Measurements from ENCODE around the gene OPCML. TPM values are rescaled to one million over a fixed set of nuclear protein-coding genes. Genes with fewer than 3 reads are reported as not detected.

The OPCML gene
- total RNA-seq, 1 donor from 2014 or later = 1.7 TPM

GRCh38 chr11:132962041-132962440 lies 570.3 kb downstream of the OPCML start:
- TF ChIP-seq, protein P1, sequence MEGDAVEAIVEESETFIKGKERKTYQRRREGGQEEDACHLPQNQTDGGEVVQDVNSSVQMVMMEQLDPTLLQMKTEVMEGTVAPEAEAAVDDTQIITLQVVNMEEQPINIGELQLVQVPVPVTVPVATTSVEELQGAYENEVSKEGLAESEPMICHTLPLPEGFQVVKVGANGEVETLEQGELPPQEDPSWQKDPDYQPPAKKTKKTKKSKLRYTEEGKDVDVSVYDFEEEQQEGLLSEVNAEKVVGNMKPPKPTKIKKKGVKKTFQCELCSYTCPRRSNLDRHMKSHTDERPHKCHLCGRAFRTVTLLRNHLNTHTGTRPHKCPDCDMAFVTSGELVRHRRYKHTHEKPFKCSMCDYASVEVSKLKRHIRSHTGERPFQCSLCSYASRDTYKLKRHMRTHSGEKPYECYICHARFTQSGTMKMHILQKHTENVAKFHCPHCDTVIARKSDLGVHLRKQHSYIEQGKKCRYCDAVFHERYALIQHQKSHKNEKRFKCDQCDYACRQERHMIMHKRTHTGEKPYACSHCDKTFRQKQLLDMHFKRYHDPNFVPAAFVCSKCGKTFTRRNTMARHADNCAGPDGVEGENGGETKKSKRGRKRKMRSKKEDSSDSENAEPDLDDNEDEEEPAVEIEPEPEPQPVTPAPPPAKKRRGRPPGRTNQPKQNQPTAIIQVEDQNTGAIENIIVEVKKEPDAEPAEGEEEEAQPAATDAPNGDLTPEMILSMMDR (IDR thresholded peaks at IDR 0.05; ENCODE audit: unreplicated experiment) = no peak
- peaks cover 7% of the 10 kb centered on the region for H3K4me1 Mint-ChIP-seq (ENCODE audit: low read depth)
- no peak for DNase-seq (ENCODE audit: low spot score, unreplicated experiment)
- no peak overlapping the region for H3K4me3 Mint-ChIP-seq (ENCODE audit: low read depth)
- H3K9me3 Mint-ChIP-seq (ENCODE audit: low read depth) = no peaks in the 10 kb centered on the region
- no peak overlapping the region for H3K27ac Mint-ChIP-seq
- H3K27me3 Mint-ChIP-seq = peaks cover 75% of the 10 kb centered on the region
- no peaks in the 10 kb centered on the region for H3K36me3 Mint-ChIP-seq (ENCODE audit: insufficient read depth)

- Mint-ChIP-seq H3K9me3 (ENCODE audit: low read depth) (no peaks in the 10 kb centered on the region), H3K27me3 (peaks cover 78% of the 10 kb centered on the region), H3K4me3 (ENCODE audit: low read depth) (no peak overlapping the region), H3K27ac (no peak overlapping the region), H3K36me3 (ENCODE audit: insufficient read depth) (no peaks in the 10 kb centered on the region), H3K4me1 (ENCODE audit: low read depth) (peaks cover 7% of the 10 kb centered on the region)
- no peak for DNase-seq (ENCODE audit: low spot score, unreplicated experiment)
- TF ChIP-seq, protein P1 (IDR thresholded peaks at IDR 0.05; ENCODE audit: unreplicated experiment) = no peak
Measured at GRCh38 chr11:132961453-132961852, 570.8 kb downstream of the OPCML start.

DNA sequence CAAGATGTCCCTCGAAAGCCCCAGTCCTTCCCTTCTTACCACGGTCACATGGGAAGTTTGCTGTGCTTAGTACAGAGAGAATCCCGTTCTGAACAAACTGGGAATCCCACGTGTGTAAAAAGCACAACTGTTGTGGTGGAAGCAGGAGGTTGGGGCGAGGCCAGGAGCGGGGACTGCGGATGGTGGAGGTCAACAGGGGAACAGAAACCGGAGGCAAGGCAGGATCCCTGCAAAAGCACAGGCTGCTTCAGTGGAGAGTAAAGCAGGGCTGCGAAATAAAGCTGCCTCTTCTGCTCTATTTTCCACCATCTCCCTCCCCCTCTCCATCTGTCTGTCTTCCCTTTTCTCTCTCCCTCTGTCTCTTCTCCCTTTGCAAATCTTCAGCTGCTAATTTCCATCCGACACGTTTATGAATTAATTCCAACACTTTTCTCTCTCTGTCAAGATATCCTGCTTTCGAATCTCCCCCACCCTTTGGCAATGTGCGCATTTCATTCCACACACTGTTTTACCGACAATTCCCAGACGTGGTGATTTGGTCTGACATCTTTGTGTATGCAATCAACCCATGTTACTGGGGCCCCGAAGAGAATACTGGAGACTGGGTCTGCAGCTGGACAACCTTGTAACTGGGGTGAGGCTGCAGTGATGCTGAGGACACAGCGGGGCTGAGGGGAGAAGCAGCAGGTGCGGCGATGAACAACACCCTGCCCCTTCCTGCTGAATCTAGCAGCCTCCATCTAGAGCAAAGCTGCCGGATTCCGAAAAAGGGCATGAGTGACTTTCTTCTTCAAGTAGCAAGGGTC lies 571.8 kb downstream of the OPCML start:
- Mint-ChIP-seq H3K4me1 (ENCODE audit: low read depth) (peaks cover 7% of the 10 kb centered on the region), H3K27ac (no peak overlapping the region), H3K4me3 (ENCODE audit: low read depth) (no peak overlapping the region), H3K36me3 (ENCODE audit: insufficient read depth) (no peaks in the 10 kb centered on the region), H3K27me3 (peaks cover 80% of the 10 kb centered on the region), H3K9me3 (ENCODE audit: low read depth) (no peaks in the 10 kb centered on the region)
- TF ChIP-seq, protein P1 (IDR thresholded peaks at IDR 0.05; ENCODE audit: unreplicated experiment) = no peak
- no peak for DNase-seq (ENCODE audit: low spot score, unreplicated experiment)

- H3K9me3 Mint-ChIP-seq (ENCODE audit: low read depth) = no peaks in the 10 kb centered on the region
- no peak overlapping the region for H3K4me3 Mint-ChIP-seq (ENCODE audit: low read depth)
- TF ChIP-seq, protein P1 (IDR thresholded peaks at IDR 0.05; ENCODE audit: unreplicated experiment) = no peak
Measured at GRCh38 chr11:132959693-132960092, 572.6 kb downstream of the OPCML start.

GRCh38 chr11:132957881-132958280 lies 574.4 kb downstream of the OPCML start:
- H3K27ac Mint-ChIP-seq = no peak overlapping the region
- peaks cover 80% of the 10 kb centered on the region for H3K27me3 Mint-ChIP-seq
- H3K36me3 Mint-ChIP-seq (ENCODE audit: insufficient read depth) = no peaks in the 10 kb centered on the region
- TF ChIP-seq, protein P1 (IDR thresholded peaks at IDR 0.05; ENCODE audit: unreplicated experiment) = no peak
- no peak for DNase-seq (ENCODE audit: low spot score, unreplicated experiment)
- H3K4me3 Mint-ChIP-seq (ENCODE audit: low read depth) = no peak overlapping the region
- H3K9me3 Mint-ChIP-seq (ENCODE audit: low read depth) = no peaks in the 10 kb centered on the region
- H3K4me1 Mint-ChIP-seq (ENCODE audit: low read depth) = peaks cover 7% of the 10 kb centered on the region

More at GRCh38 chr11:132959693-132960092, 572.6 kb downstream of the OPCML start:
- no peaks in the 10 kb centered on the region for H3K36me3 Mint-ChIP-seq (ENCODE audit: insufficient read depth)
- DNase-seq (ENCODE audit: low spot score, unreplicated experiment) = no peak
- H3K27ac Mint-ChIP-seq = no peak overlapping the region
- peaks cover 80% of the 10 kb centered on the region for H3K27me3 Mint-ChIP-seq
- peaks cover 7% of the 10 kb centered on the region for H3K4me1 Mint-ChIP-seq (ENCODE audit: low read depth)
